ENCODE results near the gene PEX5.
"Not testable (repeated sequence)": the region's sequence is repeated elsewhere in the genome, so short reads cannot be mapped to it uniquely, and the experiment has no call there.

The PEX5 gene

DNA sequence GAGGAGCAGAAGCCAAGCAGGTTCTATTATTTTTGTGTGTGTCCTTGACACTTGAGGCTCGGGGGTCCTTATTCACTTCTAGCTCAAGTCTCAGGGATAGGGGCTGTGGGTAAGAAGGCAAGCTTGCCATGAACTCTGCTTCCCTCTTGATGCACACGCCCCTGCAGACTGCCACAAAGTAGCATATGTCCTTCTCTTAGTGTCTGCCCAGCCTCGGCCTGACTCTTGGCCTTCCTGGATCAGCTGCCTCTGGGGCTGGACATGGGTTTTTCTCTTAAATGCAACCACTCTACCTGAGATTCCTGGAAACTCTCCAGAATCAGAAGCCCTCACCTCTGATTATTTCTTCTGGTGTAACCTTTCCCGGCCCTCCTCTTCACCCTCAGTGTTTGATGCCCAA, 28.2 kb upstream of the PEX5 start:
- DNase-seq = no peak

DNA sequence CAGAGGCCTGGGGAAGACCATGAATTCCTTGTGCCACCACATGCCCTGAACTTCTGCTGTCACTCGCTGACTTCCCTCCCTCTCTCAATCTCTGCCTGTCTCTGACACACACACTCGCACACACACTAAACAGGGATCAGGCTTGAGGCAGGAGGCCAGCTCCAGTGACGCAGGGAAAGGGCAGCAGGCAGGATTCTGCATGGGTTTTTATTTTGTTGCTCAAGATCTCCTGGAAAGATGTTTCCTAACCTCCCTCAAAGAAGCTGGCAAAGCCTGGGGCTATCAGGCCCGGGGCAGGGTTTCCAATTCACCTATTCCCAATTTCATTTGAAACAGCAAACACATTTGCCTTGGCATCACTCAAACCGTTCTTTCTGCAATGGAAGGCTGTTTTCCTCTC, 27.7 kb upstream of the PEX5 start:
- no peak for DNase-seq

DNA sequence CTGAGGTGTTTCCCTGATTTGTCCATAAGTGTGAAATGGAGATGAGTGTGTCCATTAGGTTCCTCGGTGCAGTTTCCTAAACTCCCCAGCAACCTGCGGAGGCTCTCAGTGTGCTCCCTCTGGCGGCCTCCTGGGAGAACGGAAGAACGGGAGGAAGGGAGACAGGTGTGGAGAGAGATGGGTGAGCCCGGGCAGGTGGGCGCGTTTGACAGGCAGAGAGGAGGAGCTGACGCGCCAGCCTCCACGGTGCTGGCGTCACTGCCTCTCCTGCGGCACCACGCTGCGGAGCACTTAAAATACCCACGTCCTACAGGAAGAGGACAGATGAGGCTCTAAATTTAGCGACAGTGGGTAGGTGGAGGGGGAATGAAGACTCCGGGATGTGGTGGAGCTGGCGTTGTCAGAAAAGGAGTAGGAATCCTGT, 26.8 kb upstream of the PEX5 start:
- DNase-seq = no peak

DNA sequence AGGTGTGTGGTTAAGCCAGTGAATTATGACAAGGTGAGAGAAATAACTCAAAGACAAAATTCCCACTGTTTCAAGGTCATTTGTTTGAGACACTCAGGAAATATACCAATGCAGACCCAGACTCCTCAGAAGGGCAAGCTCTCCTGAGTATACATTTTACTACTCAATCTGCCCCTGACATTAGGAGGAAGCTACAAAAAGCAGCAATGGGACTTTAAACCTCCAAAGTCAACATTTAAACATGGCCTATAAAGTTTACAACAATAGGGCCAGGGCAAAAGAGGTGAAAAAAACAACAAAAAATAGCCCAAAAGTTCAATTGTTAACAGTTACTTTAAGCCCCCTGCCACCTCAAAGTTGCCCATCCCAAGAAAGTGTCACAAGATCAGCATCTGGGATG, 19.5 kb upstream of the PEX5 start:
- DNase-seq = no peak

DNA sequence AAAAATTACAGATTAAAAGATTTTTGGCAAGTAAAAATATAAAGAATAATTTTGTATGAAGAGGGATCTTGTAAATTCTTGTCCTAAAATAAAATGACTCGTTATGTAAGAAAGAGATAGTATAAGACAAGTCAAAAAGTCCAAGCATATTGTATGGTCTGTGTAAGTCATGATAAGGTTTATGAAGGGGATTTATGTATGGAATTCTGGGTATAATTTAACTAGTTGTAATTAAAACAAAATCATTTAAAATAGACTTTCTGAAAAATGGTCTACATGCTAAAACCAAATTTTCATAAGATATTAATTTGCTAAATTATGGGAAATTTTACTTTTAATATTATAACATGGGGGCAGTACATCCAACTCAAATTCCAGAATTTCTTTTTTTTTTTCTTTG, 17.6 kb upstream of the PEX5 start:
- DNase-seq = no peak

DNA sequence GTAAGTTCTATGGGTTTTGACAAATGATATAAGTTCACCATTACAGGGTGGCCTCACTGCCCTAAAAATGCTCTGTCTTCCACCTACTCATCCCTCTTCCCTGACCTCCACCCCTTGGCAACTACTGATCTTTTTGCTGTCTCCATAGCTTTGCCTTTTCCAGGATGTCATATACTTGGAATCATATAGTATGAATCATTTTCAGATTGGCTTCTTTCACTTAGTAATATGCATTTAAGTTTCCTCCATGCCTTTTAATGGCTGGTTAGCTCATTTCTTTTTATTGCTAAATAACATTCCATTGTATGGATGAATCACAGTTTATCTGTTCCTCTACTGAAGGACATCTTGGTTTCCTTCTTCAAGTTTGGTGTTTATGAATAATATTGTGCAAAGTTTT, 14.0 kb upstream of the PEX5 start:
- DNase-seq = no peak

DNA sequence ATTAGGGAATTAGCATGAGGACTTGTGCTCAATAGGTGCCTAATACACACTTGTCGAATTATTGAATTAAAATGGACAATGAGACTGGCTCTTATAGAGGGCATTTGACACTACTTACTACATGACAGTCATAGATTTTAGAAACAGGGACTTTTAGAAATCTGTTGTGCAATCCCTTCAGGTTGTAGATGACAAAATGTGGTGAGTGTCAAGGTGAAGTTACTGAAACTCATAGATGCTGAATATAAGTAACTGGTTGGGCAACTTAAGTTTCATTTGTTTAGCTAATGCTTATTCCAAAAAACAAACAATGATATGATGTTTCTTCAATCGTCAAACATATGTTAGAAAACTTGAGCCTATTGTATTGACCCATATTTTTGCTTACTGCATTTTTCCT, 12.9 kb upstream of the PEX5 start:
- no peak for DNase-seq

DNA sequence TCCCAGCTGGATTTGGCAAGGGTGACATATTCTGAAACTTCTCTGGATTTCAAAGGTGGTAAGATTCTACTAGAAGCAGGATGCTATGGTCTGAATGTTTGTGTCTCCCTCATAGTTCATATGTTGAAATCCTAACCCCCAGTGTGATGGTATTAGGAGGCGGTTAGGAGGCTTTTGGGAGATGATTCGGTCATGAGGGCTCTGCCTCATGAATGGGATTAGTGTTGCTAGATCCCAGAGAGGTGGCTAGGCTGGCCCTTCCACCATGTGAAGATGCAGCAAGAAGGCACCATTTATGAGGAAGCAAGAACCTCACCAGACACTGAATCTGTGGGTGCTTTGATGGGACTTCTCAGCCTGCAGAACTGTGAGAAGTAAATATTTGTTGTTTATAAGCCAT, 11.0 kb upstream of the PEX5 start:
- DNase-seq = no peak

DNA sequence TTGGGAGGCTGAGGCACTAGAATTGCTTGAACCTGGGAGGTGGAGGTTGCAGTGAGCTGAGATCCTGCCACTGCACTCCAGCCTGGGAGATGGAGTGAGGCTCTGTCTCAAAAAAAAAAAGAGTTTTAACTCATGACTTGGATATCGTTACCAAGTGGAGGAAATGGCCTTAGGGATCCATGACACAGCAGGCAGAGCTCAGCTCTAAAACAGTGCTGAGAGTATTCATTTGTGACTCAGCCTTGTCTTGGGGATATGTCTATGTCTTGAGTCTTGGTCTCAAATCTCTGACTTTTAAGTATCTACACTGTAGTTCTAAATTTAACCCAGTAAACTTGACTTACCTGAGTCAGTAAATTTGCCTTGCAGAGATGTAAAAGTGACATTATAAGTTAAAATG, 8.8 kb upstream of the PEX5 start:
- no peak for DNase-seq

DNA sequence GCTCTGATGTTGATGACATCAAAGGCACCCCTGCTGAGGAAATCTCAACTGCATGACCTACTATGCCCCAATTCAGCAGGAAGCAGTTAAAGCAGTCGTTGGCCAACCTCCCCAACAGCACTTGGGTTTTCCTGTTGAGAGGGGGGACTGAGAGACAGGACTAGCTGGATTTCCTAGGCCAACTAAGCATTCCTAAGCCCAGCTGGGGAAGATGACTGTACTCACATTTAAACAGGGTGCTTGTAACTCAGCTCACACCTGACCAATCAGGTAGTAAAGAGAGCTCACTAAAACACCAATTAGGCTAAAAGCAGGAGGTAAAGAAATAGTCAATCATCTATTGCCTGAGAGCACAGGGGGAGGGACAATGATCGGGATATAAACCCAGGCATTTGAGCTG, 3.4 kb upstream of the PEX5 start:
- DNase-seq = not testable (repeated sequence)

DNA sequence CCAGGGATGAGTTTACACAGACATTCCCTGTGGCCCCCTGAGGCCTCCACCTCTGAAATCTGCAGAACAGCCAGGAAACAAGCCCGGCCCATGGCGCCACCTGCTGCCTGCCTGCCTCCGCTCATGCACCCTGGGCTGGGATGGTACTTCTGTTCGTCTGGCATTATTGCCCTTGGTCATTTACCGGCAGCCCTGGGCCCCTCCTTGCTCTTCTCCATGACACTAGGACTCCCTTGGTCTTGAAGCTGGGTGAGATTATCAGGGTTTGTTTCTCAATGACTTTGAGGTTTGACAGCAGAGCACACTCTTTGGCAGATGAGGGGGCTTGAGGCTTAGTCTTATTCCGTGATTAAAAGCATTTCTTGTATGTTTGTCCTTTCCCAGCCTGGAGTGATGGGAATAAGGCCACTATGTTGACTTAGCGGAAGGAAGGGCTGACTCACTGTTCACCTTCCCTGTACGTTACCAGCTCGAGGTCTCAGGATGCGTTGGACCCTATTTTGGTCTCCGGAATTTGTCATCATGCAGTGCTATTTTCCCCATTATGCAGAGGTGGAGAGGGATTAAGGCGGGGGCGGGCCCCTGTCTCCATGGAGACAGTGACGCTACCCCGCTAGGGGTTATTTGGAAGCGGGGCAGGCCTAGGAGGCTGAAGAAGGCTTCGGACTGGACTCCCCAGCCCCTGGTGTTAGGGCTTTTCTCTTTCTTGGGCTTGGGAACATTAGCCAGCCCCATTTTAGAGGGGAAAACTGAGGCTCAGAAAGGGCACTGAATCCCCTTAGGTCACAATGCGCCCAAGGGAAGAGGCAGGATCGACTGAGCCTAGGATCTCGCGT, 706 bp upstream of the PEX5 start:
- peak; percentile 60 to 70 for DNase-seq

DNA sequence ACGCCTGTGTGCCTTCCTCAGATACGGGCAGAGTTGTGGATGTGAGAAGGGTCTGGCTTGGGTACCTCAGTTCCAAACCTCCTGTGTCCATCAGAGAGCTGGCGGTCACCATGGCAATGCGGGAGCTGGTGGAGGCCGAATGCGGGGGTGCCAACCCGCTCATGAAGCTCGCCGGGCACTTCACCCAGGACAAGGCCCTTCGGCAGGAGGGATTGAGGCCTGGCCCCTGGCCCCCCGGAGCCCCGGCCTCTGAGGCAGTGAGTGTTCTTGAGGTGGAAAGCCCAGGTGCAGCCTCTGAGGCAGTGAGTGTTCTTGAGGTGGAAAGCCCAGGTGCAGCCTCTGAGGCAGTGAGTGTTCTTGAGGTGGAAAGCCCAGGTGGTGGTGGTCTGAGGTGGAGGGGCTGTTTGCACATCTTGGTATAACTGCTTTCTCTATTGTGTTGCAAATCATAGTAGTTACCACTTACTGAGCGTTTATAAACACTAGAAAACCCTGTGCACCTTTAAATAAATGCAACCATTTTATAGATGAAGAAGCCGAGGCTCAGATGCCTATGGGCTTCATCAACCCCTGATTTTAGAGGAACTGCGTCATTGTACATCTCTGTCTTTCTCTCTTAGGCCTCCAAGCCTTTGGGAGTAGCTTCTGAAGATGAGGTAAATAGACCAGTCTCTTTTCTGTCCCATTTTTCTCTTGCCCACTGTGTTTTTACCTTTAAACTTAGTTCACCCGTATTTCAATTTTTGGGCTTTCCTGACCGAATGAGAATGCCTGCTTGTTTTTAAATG, 976 bp downstream of the PEX5 start:
- no peak for DNase-seq

DNA sequence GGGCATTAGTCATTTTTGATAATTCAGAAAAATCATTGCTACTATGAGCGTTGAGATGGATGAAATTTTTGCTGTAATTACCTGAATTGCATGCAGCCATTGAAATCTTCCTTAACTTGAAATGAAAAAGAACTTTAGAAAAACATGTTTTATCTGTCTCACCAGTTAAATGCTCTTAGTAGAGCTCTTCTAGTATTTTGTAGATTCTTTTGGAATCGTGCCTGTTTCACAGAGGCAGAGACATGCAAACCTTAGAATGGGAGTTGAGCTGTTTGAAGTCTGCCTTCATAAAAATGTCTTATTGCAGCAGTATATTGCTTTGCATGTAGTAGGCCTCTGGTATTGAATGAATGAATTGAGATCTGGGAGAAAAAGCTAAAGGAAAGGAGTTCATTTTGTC, 4.2 kb downstream of the PEX5 start:
- no peak for DNase-seq

DNA sequence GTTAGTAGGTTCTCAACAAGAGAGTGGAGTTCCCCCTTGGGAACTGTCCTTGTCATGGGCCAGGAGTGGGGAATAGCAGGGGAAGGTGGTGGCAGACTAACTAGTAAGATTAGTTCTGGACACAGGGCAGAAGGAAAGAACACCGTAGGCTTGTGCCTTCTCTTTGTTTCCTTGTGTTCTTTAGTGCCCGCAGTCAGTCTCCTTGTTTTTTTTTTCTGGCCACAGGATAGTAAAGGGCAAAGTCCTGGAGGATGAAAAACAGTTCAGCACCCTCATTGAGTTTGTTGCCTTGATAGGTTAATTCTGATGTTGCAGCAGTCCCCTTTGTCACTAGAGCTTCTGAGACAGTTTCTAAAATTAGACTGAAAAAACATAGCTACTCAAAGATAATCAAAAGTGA, 8.4 kb downstream of the PEX5 start:
- no peak for DNase-seq

DNA sequence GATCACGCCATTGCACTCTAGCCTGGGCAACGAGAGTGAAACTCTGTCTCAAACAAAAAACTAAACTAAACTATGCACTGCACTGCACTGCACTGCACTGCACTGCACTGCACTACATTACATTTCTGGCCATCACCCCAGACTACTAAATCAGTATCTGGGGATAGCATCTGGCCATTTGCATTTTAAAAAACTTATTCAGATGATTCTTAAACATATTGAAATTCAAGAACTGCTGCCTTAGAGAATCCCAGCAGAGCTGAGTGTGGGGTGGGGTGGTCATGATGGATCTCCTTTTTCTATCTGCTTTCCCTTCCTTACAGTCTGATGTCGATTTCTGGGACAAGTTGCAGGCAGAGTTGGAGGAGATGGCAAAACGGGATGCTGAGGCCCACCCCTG, 13.6 kb downstream of the PEX5 start:
- no peak for DNase-seq

DNA sequence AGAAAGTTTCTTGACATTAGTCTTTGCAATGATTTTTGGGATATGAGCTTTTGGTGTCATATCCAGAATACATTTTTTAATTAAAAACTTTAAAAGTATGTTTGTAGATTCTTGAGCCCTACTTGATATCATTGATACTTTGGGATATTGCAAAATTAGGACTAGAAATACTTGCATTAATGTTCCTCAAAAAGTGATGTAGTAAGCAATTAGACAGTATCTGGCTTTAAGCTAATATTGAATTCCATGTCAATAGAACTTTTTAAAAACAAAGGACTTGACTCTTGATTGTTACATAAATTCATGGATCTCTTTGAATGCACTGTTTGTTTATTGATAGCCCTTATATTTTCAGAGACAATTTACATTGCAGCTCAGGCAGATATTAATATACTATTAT, 15.6 kb downstream of the PEX5 start:
- no peak for DNase-seq

DNA sequence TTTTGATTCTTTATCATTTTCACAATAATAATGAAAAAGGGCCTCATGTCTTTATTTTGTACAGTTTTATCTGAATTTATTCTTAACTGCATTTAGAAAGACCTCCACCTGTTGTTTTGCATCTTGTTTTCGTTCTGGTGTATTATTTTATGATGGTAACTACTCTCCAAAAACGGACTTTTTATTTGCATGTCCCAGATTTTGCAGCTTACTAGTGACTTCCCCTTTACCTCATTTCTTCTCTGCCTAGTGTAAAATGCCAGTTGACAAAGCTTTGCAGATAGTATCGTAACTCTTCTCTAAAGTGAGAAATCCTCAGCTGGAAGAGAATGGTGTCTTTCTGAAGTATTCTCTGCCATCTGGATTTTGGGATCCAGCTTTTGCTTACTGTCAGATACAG, 17.2 kb downstream of the PEX5 start:
- DNase-seq = no peak

DNA sequence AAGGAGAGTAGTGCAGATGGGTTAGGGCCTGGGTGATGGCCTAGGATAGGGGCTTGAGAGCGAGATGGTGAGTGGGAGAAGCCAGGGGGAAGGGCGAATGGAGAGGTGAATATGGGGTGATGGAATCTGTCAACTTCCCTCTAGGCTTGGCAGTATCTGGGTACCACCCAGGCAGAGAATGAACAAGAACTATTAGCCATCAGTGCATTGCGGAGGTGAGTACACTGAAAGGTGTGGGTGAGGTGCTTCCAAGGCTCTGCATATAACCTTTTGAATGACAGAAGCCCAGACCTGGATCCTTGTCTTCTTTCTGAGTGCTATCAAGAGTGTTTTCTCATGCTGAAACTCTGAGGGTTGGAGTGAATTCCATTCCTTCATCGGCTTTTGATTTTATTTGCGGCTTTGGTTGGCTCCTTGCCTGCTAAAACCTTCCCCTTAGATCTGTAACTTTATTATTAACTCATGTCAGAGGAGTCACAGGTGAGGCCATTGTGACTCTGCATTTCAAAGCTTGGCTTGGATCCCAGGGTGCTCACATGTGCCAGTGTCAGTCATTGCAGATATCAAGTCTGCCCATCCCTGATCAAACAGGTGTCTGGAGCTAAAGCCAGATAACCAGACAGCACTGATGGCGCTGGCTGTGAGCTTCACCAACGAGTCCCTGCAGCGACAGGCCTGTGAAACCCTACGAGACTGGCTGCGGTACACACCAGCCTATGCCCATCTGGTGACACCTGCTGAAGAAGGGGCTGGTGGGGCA, 18.6 kb downstream of the PEX5 start:
- no peak for DNase-seq

DNA sequence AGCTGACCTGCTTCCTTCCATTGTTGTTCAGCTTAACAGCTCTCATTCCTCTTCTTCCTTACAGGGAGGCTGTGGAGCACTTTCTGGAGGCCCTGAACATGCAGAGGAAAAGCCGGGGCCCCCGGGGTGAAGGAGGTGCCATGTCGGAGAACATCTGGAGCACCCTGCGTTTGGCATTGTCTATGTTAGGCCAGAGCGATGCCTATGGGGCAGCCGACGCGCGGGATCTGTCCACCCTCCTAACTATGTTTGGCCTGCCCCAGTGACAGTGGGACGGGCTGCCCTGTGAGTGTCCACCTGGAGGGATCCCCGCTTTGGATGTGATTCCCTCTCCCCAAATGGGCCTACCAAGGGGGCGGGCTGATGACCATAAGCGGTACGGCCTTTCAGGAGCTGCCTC, 20.5 kb downstream of the PEX5 start:
- no peak for DNase-seq

DNA sequence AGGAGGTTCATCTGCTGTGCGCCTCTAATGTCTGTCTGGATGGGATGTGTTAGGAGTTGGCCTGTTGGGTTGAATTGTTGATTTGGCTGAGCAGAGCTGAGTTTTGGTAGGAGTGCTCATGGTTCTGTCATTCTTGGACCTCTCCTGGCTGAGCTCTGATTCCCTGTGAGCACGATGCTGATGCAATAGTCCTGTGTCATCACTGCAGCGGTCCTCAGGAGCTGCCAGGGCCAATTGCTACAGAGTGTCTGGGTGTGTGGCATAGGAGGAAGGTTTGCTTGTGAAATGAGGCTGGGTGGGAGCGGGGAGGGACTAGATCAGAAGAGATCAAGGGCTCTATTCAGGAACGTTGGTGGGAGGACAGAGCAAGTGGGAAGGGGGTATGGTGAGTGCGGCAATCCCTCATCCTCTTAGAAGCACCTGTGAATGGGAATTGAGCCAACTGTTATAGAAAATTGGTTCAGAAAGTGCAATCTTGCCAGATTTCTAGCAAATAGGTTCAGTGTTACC, 21.2 kb downstream of the PEX5 start:
- no peak for DNase-seq

DNA sequence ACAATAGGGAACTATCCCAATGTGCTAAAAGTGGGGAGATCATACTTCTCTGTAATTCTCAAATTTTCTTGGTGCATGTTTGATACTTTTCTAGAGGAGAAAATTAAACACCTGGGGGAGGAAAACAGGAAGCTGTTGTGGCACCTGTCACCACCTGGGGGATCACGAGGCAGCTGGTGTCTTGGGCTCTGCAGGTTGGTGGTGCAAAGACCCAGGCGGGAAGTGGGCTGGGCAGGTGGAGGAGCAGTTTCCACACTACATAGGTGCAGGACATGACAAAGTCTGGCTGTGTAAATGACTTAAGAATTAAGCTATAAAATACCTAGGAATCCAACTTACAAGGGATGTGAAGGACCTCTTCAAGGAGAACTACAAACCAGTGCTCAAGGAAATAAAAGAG, 23.2 kb downstream of the PEX5 start:
- no peak for DNase-seq

DNA sequence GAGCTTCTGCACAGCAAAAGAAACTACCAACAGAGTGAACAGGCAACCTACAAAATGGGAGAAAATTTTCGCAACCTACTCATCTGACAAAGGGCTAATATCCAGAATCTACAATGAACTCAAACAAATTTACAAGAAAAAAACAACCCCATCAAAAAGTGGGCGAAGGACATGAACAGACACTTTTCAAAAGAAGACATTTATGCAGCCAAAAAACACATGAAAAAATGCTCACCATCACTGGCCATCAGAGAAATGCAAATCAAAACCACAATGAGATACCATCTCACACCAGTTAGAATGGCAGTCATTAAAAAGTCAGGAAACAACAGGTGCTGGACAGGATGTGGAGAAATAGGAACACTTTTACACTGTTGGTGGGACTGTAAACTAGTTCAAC, 24.3 kb downstream of the PEX5 start:
- not testable (repeated sequence) for DNase-seq

DNA sequence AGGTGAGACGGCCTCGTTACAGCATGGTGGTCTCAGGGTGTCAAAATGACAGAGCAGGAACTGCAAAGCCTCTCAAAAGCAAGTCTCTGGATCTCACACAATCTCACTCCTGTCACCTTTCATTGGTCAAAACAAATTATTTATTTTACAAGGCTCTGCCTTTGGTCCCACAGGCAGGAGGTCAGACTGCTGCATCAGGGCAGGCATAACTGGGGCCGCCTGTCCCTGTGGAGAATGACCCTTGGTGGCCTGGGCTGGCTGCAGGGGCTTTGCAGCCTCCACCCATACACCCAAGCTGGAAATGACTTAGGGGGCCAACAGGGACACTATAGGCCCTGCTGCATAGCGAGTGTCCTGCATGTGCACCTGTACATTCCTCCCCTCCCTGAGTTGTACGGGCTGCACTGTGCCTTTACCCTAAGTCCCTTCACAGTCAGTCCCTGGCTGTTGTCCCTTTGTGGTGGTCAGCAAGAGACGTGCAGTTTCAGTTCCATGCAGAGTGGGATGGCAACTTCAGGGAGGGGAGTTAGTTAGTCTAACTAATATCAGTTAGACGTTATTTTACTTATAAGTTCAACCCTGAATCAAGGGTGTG, 28.1 kb downstream of the PEX5 start:
- no peak for DNase-seq
